GM21576 (cell line): ENCODE results near the gene RNF207.
A peak's percentile ranks its signal among the peaks of the same experiment; 100 is the strongest.

ENCODE experiments used
- ATAC-seq: cut with Tn5 transposase; IDR thresholded peaks from one replicate; pipeline ENCODE4 v1.9.1; 2021; ENCODE audit warnings: mild to moderate bottlenecking, moderate library complexity; ENCODE audit not compliant: unreplicated experiment

RNF207 gene

DNA sequence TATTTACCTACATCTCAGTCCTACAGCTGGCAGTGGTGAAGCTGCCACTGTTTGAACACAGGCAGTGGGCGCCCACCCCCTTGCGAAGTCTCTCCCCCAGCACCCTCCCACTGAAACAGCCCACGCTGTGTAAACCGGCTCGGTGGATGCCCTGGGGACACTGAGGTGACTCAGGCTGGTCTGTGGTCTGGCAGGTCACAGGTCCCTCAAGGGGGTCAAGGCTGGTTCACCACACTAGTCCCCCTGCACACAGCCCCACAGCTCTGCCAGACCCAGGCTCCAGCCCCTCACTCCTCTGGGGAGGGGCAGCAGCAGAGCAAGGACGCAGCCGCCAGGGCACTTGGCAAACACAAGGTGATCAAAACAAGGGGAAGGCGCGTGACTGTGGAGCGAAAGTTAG, 33.4 kb upstream of the RNF207 start:
- no peak for ATAC-seq

DNA sequence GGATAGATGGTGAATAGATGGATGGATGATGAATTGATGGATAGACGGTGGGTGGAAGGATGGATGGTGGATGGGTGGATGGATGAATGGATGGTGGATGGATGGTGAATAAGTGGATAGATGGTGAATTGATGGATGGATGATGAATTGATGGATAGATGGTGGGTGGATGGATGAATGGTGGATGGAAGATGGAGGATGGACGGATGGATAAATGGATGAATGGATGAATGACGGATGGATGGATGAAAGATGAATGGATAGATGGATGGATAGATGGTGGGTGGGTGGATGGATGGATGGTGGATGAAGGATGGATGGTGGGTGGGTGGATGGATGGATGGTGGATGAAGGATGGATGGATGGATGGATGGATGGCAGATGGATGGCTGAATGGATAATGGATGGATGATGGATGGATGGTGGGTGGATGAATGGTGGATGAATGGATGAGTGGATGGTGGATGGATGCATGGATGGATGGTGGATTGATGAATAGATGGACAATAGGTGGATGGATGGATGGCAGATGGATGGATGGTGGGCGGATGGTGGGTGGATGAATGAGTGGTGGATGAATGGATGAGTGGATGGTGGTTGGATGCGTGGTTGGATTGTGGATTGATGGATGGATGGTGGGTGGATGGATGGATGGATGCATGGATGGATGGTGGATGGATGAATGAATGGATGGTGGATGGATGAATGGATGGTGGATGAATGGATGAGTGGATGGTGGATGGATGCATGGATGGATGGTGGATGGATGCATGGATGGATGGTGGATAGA, 31.1 kb upstream of the RNF207 start:
- ATAC-seq: no peak

- ATAC-seq: no peak
These were observed 30.5 kb upstream of the RNF207 start for GRCh38 chr1:6175411-6175828.

DNA sequence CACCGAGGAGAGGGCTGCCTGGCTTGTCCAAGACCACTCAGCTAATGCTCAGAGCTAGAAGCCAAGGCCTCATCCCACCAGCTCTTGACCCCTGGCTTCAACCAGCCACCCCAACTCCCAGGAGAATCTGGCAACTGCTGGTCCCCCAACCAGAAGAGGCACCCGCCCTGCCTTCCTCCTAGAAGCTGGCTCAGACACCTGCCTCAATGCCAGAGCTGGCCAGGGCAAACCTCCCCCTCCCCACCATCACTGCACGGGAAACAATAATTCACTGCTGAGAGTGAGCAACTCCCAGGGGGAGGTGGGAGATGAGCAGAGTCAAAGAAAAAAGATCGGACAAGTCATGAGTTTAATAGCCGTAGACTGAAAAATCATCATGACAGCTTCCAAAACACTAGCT, 29.1 kb upstream of the RNF207 start:
- no peak for ATAC-seq

DNA sequence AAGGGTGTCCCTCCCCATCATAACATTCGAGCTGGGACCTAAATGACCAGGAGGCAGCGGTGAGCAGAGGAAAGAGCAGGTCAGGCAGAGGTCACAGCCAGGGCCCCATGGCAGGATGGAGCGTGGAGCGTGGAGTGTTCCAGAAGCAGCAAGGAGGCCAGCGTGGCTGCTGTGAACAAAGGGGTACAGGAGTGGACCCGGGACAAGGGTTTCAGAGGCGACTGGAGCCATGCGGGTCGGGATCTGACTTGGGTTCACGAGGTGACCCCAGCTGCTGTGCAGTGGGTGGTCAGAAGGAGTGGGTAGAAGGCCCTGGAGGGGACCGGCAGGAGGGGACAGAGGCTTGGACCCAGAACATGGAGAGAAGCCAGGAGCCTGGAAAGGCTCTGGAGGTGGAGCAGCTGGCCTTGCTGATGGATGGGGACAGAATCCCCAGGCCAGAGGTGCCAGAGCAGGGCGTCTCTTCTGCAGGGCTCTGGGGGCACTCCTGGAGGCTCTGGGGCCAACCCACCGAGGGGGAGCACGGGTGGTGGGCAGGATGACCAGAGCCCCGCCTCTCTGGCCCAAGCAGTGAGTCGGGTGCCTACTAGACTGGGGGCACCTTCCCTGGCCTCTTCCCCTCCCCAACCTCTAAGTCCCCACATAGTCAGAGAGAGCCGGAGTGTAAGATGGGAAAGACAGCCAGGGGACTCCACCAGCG, 28.1 kb upstream of the RNF207 start:
- no peak for ATAC-seq

GRCh38 chr1:6178751-6179563, 27.0 kb upstream of the RNF207 start:
- no peak for ATAC-seq

DNA sequence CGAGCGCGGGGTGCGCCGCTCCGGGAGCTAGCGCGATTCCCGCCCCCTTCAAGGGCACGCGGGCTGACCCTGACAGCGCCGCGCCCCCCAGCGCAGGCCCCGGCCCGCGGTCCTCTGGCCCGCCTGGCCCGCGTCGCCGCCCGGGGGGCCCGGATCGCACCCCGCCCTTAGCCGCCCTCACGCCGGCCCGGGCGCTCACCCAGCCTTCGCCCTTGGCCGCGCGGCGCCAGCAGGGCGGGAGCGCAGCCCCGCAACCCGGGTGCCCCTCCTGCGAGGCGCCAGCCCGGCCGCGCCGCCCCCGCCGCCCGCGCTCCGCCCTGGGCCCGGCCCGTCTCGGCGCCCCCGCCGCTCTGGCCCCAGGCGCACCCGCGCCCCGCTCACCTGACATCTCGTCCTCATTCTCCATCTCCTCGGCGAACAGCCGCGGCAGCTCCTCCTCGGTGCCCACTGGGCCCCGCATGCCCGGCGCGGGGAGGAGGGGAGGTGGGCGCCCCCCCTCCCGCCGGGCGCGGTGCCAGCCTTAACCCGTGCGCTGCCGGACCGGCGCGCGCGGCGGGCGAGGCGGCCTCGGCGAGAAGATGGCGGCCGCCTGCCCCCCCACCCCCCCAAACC, 26.2 kb upstream of the RNF207 start:
- no peak for ATAC-seq

- no peak for ATAC-seq
These were observed 25.6 kb upstream of the RNF207 start, which contains the start of gene CHD5 for GRCh38 chr1:6180268-6180706. TSS of gene CHD5 (minus strand) at chr1:6180321. CDS start at chr1:6180023, 298 bp downstream.

DNA sequence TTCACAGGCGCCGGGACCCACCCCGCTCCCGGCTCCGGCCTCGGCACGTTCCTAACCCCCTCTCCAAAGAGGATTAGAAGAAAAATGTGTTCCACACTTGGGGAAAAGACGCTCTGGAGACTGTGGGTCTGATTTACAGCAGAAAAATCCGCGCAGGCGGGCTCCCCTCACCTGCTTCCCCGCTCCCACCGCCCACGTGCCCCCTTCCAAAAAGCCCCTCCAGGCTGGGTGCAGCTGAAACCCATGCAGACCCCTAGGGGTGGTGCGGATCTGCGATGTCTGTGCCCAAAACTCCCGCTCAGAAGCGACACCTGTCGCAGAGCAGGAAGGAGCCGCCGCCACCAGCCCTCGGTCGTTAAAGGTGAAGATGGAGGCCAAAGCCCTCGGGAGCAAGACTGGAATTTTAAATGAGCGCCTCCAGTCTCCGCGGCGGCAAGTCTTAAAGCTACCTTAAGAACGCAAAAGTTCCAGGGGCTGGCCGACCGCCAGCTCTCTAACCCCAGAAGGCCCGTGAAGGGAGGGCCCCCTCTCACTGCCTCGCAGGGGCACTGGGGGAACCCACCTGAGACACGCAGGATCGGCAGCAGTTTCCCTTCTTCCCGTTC, 25.1 kb upstream of the RNF207 start:
- no peak for ATAC-seq

DNA sequence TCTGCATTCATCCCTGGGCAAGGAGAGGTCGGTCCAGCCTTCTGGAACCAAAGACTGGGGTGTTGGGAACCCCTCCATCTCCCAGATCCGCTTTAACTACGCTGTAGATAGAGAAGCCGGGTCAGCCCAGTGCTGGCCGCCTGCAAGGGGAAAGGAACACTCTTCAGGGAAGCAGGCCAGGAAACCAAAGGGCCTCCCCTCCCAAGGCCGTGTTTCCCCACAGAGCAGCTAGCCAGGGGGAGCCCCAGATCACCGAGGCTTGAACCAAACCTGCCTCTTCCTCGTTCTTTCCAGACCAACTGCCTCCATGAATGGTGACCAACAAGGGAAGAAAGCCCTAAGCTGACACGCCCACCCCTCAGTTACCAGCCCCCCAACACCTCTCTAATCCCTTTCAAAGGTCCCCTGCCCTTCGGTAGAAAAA, 24.6 kb upstream of the RNF207 start:
- no peak for ATAC-seq

- no peak for ATAC-seq
These were observed 22.4 kb upstream of the RNF207 start for GRCh38 chr1:6183520-6183989.

GRCh38 chr1:6184083-6184783, 21.7 kb upstream of the RNF207 start:
- no peak for ATAC-seq

DNA sequence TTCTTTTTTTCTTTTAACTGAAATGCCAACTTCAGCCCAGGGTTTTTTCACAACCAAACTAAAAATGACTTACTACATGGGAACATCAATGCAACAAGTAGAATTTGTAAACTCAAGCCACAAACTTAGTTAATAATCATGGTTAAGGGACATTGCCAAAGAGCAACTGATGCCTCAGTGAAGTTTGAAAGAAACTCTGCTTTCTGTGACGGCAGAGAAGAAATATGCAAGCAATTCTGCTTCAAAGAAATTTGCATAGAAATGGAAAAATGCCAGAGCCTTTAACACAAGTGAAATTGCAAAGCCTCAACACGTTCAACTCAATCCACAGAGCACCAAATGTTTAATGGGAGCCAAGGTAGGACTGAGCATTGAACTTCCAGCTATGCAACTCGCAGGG, 20.8 kb upstream of the RNF207 start:
- no peak for ATAC-seq

- ATAC-seq: no peak
These were observed 20.1 kb upstream of the RNF207 start for GRCh38 chr1:6185635-6186382.

DNA sequence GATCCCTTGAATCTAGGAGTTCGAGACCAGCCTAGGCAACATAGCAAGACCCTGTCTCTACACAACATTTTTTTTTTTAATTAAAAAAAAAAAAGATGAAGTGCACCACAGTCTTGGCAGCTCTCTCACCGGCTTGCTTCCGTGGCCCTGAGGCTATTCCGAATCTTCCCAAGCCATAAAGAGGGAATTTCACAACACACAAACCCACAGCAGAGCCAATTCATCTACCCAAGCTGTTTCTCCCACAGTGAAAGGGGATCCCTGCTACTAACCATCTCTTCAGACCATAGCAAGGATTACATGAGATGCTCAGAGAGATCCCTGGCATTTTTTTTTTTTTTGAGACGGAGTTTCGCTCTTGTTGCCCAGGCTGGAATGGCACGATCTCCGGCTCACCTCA, 17.5 kb upstream of the RNF207 start:
- ATAC-seq: no peak

DNA sequence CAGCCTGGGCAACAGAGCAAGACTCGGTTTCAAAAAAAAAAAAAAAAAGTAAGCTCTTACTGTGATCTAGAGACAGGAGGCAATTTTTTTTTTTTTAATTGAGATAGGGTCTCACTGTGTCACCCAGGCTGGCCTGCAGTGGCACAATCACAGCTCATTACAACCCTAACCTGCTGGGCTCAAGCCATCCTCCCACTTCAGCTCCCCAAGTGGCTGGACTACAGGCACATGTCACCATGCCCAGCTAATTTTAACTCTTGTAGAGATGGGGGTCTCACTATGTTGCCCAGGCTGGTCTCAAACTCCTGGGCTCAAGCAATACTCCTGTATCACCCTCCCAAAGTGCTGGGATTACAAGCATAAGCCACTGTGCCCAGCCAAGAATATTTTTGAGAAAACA, 14.0 kb upstream of the RNF207 start:
- ATAC-seq: no peak

DNA sequence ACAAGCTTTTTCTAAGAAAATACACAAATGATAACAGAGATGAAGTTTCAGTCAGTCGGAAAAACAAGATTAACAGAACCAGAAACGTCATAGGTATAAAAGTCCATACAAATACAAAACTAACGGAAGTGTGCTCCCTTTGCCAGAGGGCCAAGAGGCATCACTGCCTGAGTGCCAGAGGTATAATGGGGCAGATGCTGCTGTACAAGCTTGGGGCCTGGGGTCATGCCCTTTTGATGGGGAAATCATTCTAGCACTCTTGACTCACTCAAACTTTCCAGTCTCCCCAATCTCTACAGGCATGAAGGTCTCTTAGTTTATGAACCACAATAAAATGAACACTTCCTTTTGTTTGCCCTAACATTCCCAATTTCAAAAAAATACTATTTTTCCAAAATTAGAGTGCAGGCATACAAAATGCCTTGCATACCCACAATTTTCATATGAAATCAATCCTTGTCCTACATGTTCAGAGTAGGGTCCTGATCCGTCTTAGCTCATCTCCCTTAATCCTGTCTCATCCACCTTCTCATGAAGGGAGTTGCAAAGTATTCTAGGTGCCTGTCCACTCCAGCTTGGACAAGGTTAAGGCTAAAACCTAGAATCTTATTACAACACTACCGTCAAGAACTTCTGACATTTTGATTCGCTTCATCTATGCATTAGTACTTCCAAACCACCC, 8.0 kb upstream of the RNF207 start:
- no peak for ATAC-seq

GRCh38 chr1:6198646-6199297, 7.1 kb upstream of the RNF207 start:
- ATAC-seq: peak; percentile 5
